Measurements from ENCODE around the gene CCL17.
"Not testable (repeated sequence)": the region's sequence is repeated elsewhere in the genome, so short reads cannot be mapped to it uniquely, and the experiment has no call there.

The CCL17 gene

DNA sequence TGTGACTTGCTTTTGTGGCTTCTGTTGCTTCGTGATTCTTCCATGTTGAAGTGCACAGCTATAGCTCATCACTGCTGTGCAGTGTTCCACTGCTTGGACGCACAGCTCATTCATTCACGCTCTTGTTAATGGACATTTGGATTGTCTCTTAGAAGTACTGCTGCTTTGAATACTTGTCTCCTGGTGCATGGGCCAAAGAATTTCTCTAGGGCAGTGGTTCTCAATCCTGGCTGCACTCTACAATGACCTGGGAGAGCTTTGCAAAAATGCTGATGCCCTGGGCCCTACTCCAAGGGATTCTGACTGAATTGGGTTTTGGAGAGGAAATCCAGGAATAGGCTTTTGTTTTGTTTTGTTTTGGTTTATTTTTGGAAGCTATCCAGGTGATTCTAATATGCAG, 20.0 kb downstream of the CCL17 start:
- Histone ChIP-seq H3K36me3 (ENCODE audit: insufficient read depth, low read length) (peaks cover 20% of the 10 kb centered on the region), H3K9me3 (replicated peaks; ENCODE audit: low read length) (no peaks in the 10 kb centered on the region), H3K4me2 (ENCODE audit: low read length) (no peak overlapping the region), H3K4me1 (ENCODE audit: control insufficient read depth, insufficient read depth, low read length) (peaks cover 3% of the 10 kb centered on the region), H3K9ac (ENCODE audit: low read depth, low read length) (no peak overlapping the region), H3K4me3 (ENCODE audit: low read length) (no peak overlapping the region), H3K27me3 (ENCODE audit: control insufficient read depth, insufficient read depth, low read length) (no peaks in the 10 kb centered on the region)

DNA sequence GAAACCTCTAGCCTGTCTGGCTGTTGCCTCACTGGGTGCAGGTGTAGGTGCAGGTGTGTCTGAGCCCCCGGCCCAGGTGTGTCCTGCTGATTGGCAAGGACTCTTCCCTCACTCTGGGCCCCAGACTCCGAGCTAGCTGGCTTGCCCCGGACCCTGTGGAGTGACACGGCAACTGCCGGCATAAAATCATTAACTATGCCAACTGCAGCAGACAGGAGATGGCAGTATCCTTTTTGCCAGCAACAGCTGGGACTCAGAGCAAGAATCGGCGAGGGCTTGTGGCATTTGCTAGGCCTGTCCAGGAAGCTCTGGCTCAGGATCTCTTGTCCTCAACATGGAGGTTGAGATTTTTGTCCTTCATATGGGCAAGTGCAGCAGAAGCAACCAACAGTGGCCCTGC, 21.8 kb downstream of the CCL17 start:
- no peak overlapping the region for H3K4me3 ChIP-seq (ENCODE audit: low read length)
- H3K9ac ChIP-seq (ENCODE audit: low read depth, low read length): no peak overlapping the region
- H3K4me1 ChIP-seq (ENCODE audit: control insufficient read depth, insufficient read depth, low read length): peaks cover 3% of the 10 kb centered on the region
- H3K4me2 ChIP-seq (ENCODE audit: low read length): no peak overlapping the region
- no peaks in the 10 kb centered on the region for H3K9me3 ChIP-seq (replicated peaks; ENCODE audit: low read length)
- H3K27me3 ChIP-seq (ENCODE audit: control insufficient read depth, insufficient read depth, low read length): no peaks in the 10 kb centered on the region
- peaks cover 37% of the 10 kb centered on the region for H3K36me3 ChIP-seq (ENCODE audit: insufficient read depth, low read length)

DNA sequence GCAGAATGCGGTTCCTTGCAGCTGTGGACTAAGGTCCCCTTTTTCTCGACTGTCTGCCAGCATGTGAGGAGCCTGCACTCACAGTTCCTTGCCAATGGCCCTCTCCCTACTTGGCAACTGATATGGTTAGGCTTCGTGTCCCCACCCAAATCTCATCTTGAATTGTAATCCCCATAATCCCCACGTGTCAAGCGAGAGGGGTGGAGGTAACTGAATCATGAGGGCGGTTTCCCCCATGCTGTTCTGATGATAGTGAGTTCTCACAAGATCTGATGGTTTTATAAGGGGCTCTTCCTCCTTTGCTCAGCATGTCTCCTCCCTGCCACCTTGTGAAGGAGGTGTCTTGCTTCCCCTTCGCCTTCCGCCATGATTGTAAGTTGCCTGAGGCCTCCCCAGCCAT, 22.7 kb downstream of the CCL17 start:
- no peaks in the 10 kb centered on the region for H3K9me3 ChIP-seq (replicated peaks; ENCODE audit: low read length)
- peaks cover 45% of the 10 kb centered on the region for H3K36me3 ChIP-seq (ENCODE audit: insufficient read depth, low read length)
- no peak overlapping the region for H3K9ac ChIP-seq (ENCODE audit: low read depth, low read length)
- no peak overlapping the region for H3K4me2 ChIP-seq (ENCODE audit: low read length)
- H3K4me1 ChIP-seq (ENCODE audit: control insufficient read depth, insufficient read depth, low read length): no peaks in the 10 kb centered on the region
- no peaks in the 10 kb centered on the region for H3K27me3 ChIP-seq (ENCODE audit: control insufficient read depth, insufficient read depth, low read length)
- no peak overlapping the region for H3K4me3 ChIP-seq (ENCODE audit: low read length)

- H3K4me2 ChIP-seq (ENCODE audit: low read length): no peak overlapping the region
- H3K9me3 ChIP-seq (replicated peaks; ENCODE audit: low read length): no peaks in the 10 kb centered on the region
- H3K9ac ChIP-seq (ENCODE audit: low read depth, low read length): no peak overlapping the region
- H3K36me3 ChIP-seq (ENCODE audit: insufficient read depth, low read length): peaks cover 51% of the 10 kb centered on the region
- H3K4me3 ChIP-seq (ENCODE audit: low read length): no peak overlapping the region
- no peaks in the 10 kb centered on the region for H3K4me1 ChIP-seq (ENCODE audit: control insufficient read depth, insufficient read depth, low read length)
- no peaks in the 10 kb centered on the region for H3K27me3 ChIP-seq (ENCODE audit: control insufficient read depth, insufficient read depth, low read length)
Measured at GRCh38 chr16:57427824-57428223, 23.3 kb downstream of the CCL17 start.

DNA sequence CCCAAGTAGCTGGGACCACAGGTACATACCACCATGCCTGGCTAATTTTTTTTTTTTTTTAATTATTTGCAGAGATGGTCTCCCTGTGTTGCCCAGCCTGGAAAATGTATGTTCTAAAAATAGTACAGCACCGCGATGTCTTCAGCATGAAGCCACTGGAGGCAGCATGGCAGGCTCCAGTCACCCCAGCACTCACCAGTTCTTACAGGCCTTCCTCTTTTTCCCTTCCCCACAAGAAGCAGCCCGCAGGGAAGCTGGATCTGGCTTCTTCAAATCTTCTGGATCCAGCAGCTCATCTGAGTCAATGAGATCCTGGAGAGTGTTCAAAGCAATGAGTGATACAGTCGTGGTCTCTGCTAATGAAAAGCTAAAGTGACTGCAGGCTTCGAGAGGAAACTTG, 26.4 kb downstream of the CCL17 start:
- Histone ChIP-seq H3K9ac (ENCODE audit: low read depth, low read length) (no peak overlapping the region), H3K4me1 (ENCODE audit: control insufficient read depth, insufficient read depth, low read length) (no peaks in the 10 kb centered on the region), H3K4me2 (ENCODE audit: low read length) (no peak overlapping the region), H3K27me3 (ENCODE audit: control insufficient read depth, insufficient read depth, low read length) (no peaks in the 10 kb centered on the region), H3K9me3 (replicated peaks; ENCODE audit: low read length) (no peaks in the 10 kb centered on the region), H3K36me3 (ENCODE audit: insufficient read depth, low read length) (peaks cover 73% of the 10 kb centered on the region), H3K4me3 (ENCODE audit: low read length) (no peak overlapping the region)

- Histone ChIP-seq H3K27me3 (ENCODE audit: control insufficient read depth, insufficient read depth, low read length) (no peaks in the 10 kb centered on the region), H3K4me2 (ENCODE audit: low read length) (no peak overlapping the region), H3K36me3 (ENCODE audit: insufficient read depth, low read length) (peaks cover 69% of the 10 kb centered on the region), H3K4me1 (ENCODE audit: control insufficient read depth, insufficient read depth, low read length) (no peaks in the 10 kb centered on the region), H3K9me3 (replicated peaks; ENCODE audit: low read length) (no peaks in the 10 kb centered on the region), H3K4me3 (ENCODE audit: low read length) (no peak overlapping the region), H3K9ac (ENCODE audit: low read depth, low read length) (no peak overlapping the region)
Measured at GRCh38 chr16:57432505-57432904, 27.9 kb downstream of the CCL17 start.

- Histone ChIP-seq H3K4me1 (ENCODE audit: control insufficient read depth, insufficient read depth, low read length) (no peaks in the 10 kb centered on the region), H3K4me3 (ENCODE audit: low read length) (no peak overlapping the region), H3K4me2 (ENCODE audit: low read length) (no peak overlapping the region), H3K36me3 (ENCODE audit: insufficient read depth, low read length) (peaks cover 66% of the 10 kb centered on the region), H3K27me3 (ENCODE audit: control insufficient read depth, insufficient read depth, low read length) (no peaks in the 10 kb centered on the region), H3K9ac (ENCODE audit: low read depth, low read length) (no peak overlapping the region), H3K9me3 (replicated peaks; ENCODE audit: low read length) (no peaks in the 10 kb centered on the region)
Measured at GRCh38 chr16:57432989-57433388, 28.4 kb downstream of the CCL17 start.

DNA sequence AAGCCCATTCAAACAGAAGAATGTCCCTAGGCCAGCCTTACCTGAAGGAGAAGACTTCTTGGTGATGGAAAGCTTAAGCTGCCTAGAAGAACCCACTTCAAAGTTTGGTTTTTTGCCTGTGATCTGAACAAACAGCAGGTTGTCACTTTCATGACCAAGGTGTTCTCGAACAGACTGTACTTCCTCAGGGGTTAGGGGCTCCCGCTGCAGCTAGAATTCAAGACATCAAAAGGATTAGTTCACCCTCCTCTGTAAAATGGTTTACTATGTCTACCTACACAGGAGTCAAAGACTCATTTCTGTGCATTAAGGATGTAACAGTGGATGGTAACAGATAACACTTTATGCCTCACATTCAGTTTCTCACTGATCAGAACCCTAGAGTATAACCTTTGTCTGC, 29.4 kb downstream of the CCL17 start:
- Histone ChIP-seq H3K9me3 (replicated peaks; ENCODE audit: low read length) (no peaks in the 10 kb centered on the region), H3K4me2 (ENCODE audit: low read length) (no peak overlapping the region), H3K4me1 (ENCODE audit: control insufficient read depth, insufficient read depth, low read length) (no peaks in the 10 kb centered on the region), H3K27me3 (ENCODE audit: control insufficient read depth, insufficient read depth, low read length) (no peaks in the 10 kb centered on the region), H3K4me3 (ENCODE audit: low read length) (no peak overlapping the region), H3K9ac (ENCODE audit: low read depth, low read length) (no peak overlapping the region), H3K36me3 (ENCODE audit: insufficient read depth, low read length) (peaks cover 67% of the 10 kb centered on the region)

DNA sequence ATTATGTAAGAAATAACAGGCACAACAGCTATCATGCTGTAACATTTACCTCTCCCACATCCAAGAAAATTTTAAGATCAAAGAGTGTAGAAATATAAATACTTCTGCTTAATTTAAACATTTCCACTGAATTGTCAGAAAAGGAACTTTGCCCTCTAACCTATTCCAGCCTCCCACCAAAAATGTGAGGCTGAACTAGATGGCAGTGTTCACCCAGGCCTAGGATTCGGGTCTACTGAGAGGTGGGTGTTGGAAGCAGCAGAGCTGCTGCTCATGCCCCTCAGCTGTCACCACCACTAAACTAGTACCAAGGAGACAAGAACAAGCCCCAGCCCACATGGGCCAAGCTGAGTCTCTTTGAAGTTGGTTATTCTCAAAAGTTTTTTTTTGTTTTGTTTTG, 31.3 kb downstream of the CCL17 start:
- no peaks in the 10 kb centered on the region for H3K4me1 ChIP-seq (ENCODE audit: control insufficient read depth, insufficient read depth, low read length)
- H3K9me3 ChIP-seq (replicated peaks; ENCODE audit: low read length): no peaks in the 10 kb centered on the region
- H3K27me3 ChIP-seq (ENCODE audit: control insufficient read depth, insufficient read depth, low read length): no peaks in the 10 kb centered on the region
- H3K4me2 ChIP-seq (ENCODE audit: low read length): no peak overlapping the region
- H3K4me3 ChIP-seq (ENCODE audit: low read length): no peak overlapping the region
- no peak overlapping the region for H3K9ac ChIP-seq (ENCODE audit: low read depth, low read length)
- H3K36me3 ChIP-seq (ENCODE audit: insufficient read depth, low read length): peaks cover 65% of the 10 kb centered on the region

DNA sequence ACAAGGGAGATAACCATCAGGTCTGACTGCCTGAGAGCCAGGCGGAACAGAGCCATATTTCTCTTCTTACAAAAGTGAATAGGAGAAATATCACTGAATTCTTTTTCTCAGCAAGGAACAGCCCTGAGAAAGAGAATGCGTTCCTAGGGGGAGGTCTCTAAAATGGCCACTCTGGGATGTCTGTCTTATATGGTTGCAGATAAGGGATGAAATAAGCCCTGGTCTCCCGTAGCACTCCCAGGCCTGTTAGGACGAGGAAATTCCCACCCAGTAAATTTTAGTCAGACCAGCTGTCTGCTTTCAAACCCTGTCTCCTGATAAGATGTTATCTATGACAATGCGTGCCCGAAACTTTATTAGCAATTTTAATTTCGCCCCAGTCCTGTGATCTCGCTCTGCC, 35.4 kb downstream of the CCL17 start:
- H3K4me2 ChIP-seq (ENCODE audit: low read length); H3K4me3 ChIP-seq (ENCODE audit: low read length); H3K9me3 ChIP-seq (replicated peaks; ENCODE audit: low read length); H3K4me1 ChIP-seq (ENCODE audit: control insufficient read depth, insufficient read depth, low read length); H3K27me3 ChIP-seq (ENCODE audit: control insufficient read depth, insufficient read depth, low read length); H3K9ac ChIP-seq (ENCODE audit: low read depth, low read length): not testable (repeated sequence)
- H3K36me3 ChIP-seq (ENCODE audit: insufficient read depth, low read length): peaks cover 28% of the 10 kb centered on the region

DNA sequence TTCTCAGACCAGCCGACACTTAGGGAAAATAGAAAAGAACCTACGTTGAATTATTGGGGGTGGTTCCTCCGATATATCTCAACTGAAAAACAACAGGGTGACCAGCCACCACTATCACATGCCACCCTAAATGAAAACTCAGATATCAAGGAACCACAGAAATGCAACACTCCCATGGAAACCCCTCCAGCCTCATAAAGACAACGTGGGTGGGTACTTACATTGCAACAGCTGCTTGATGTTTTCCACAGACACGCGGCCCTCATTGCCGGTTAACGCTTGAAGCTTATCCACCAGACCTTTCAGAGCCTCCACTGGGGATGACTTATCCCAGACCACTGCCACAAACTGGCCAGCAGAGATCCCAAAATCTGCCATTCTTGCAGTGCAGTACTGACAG, 36.0 kb downstream of the CCL17 start:
- not testable (repeated sequence) for H3K9me3 ChIP-seq (replicated peaks; ENCODE audit: low read length); H3K9ac ChIP-seq (ENCODE audit: low read depth, low read length); H3K27me3 ChIP-seq (ENCODE audit: control insufficient read depth, insufficient read depth, low read length); H3K4me3 ChIP-seq (ENCODE audit: low read length); H3K4me2 ChIP-seq (ENCODE audit: low read length)
- H3K4me1 ChIP-seq (ENCODE audit: control insufficient read depth, insufficient read depth, low read length): peaks cover 11% of the 10 kb centered on the region
- H3K36me3 ChIP-seq (ENCODE audit: insufficient read depth, low read length): peaks cover 25% of the 10 kb centered on the region

DNA sequence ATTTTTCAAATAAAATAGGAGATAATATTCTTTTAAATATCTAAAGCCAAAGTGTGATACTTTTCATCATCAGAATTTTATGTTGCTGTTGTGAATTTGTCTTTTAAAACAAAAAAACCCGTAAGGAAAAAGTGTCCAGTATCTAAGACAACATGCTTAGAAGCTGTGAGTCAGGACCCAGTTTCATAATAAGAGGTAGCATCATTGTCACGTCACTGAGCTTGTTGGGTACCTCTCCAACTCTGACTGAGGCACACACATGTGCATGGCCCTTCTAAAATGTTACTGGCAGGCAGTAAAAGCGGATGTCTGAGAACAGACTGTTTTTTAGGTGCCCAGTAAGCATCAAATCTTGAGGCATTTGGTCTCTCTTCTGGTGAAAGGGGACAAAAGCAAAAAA, 40.1 kb downstream of the CCL17 start:
- Histone ChIP-seq H3K4me2 (ENCODE audit: low read length) (no peak overlapping the region), H3K9ac (ENCODE audit: low read depth, low read length) (no peak overlapping the region), H3K4me1 (ENCODE audit: control insufficient read depth, insufficient read depth, low read length) (peaks cover 16% of the 10 kb centered on the region), H3K36me3 (ENCODE audit: insufficient read depth, low read length) (peaks cover 10% of the 10 kb centered on the region), H3K4me3 (ENCODE audit: low read length) (no peak overlapping the region), H3K27me3 (ENCODE audit: control insufficient read depth, insufficient read depth, low read length) (no peaks in the 10 kb centered on the region), H3K9me3 (replicated peaks; ENCODE audit: low read length) (no peaks in the 10 kb centered on the region)

Measured in skeletal muscle satellite cell (primary cell).